ENCODE data around the gene INTS14. TPM values are rescaled to one million over a fixed set of nuclear protein-coding genes. Genes with fewer than 3 reads are reported as not detected.

Gene INTS14
- total and polyA plus RNA-seq, 12 donors, result 9.1 to 18.4 (median 14.3) TPM

- intact Hi-C loops (cut with DNase I), result no loop called here
- H3K27ac ChIP-seq, result peak overlapping the region in 6 of 10 donors; percentile 17 to 62 (median 37)
- WGBS, 2 donors, result 36 to 40% methylated on average over 1 of the region's 1 CpG
Measured at GRCh38 chr15:65583701-65584100, 27.2 kb downstream of the INTS14 start.

DNA sequence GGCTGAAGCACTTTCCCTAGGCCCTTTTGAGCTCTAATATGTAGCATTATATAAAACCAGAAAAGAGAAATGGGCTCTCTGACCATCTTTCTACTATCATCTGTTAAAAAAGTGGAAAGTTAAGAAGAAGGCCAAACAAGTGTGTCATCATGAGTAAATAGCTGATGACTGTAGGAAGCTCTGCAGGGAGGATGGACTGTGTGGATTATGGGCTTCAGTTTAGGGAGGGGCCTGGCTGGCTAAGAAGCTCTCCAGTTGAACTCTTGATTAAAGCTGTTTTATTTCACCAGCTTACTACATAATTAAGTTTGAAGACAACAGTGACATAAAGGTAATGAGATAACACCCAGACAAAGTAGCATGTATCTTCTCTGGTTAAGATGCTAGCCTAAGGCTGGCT, 30.6 kb downstream of the INTS14 start:
- no peak for ATAC-seq
- peaks cover 0 to 25% (median 12%) of the 10 kb centered on the region in 9 donors for H3K4me1 ChIP-seq
- no peaks in the 10 kb centered on the region for H3K27me3 ChIP-seq
- TF ChIP-seq, protein P1, sequence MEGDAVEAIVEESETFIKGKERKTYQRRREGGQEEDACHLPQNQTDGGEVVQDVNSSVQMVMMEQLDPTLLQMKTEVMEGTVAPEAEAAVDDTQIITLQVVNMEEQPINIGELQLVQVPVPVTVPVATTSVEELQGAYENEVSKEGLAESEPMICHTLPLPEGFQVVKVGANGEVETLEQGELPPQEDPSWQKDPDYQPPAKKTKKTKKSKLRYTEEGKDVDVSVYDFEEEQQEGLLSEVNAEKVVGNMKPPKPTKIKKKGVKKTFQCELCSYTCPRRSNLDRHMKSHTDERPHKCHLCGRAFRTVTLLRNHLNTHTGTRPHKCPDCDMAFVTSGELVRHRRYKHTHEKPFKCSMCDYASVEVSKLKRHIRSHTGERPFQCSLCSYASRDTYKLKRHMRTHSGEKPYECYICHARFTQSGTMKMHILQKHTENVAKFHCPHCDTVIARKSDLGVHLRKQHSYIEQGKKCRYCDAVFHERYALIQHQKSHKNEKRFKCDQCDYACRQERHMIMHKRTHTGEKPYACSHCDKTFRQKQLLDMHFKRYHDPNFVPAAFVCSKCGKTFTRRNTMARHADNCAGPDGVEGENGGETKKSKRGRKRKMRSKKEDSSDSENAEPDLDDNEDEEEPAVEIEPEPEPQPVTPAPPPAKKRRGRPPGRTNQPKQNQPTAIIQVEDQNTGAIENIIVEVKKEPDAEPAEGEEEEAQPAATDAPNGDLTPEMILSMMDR (IDR thresholded peaks at IDR 0.05), result no peak
- DNase-seq, result no peak
- H3K4me3 ChIP-seq, result no peak overlapping the region
- peaks cover 0 to 100% (median 55%) of the 10 kb centered on the region in 9 donors for H3K36me3 ChIP-seq
- H3K27ac ChIP-seq, result no peak overlapping the region
- no peaks in the 10 kb centered on the region for H3K9me3 ChIP-seq
- intact Hi-C loops (cut with DNase I), result no loop called here

More at GRCh38 chr15:65583701-65584100, 27.2 kb downstream of the INTS14 start:
- ATAC-seq (peak in 1 of 8 donors; percentile 17), DNase-seq (peak in 1 of 2 donors; percentile 17)
- Histone ChIP-seq H3K4me1 (peaks cover 0 to 23% (median 4%) of the 10 kb centered on the region in 9 donors), H3K9me3 (no peaks in the 10 kb centered on the region), H3K27me3 (no peaks in the 10 kb centered on the region), H3K36me3 (peaks cover 0 to 100% (median 59%) of the 10 kb centered on the region in 9 donors), H3K4me3 (no peak overlapping the region)
- TF ChIP-seq, protein P1 (IDR thresholded peaks at IDR 0.05), result no peak

DNA sequence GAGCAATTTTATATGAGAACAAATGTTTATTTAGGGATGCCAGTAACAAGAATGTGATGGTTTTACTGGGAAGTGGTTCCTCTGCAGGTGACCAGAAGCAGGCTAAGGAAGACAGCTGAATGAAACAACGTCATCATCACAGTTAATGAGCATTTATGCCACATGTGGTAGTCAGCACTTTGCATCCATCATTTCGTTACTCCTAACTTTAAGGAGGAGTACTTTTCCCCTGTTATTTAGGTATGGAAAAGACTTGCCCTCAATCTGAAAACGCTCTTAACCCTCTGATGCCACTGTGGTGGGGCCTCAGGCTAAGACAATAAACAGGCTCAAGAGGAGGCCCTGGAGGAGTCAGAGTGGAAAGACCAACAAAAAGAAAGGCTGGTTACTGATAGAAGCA, 31.2 kb downstream of the INTS14 start:
- intact Hi-C loops (cut with DNase I), result no loop called here
- Histone ChIP-seq H3K27ac (no peak overlapping the region), H3K36me3 (peaks cover 0 to 99% (median 55%) of the 10 kb centered on the region in 9 donors), H3K4me1 (peaks cover 0 to 25% (median 12%) of the 10 kb centered on the region in 9 donors), H3K4me3 (no peak overlapping the region), H3K9me3 (no peaks in the 10 kb centered on the region), H3K27me3 (no peaks in the 10 kb centered on the region)
- ATAC-seq (no peak), DNase-seq (no peak)
- whole genome bisulfite sequencing, 2 donors, result 78 to 89% methylated on average over 3 of the region's 3 CpGs
- TF ChIP-seq, protein P1 (IDR thresholded peaks at IDR 0.05), result no peak

GRCh38 chr15:65578904-65579728, 31.8 kb downstream of the INTS14 start:
- Histone ChIP-seq H3K9me3 (no peaks in the 10 kb centered on the region), H3K36me3 (peaks cover 0 to 99% (median 49%) of the 10 kb centered on the region in 9 donors), H3K4me1 (peaks cover 0 to 19% (median 10%) of the 10 kb centered on the region in 9 donors), H3K27me3 (no peaks in the 10 kb centered on the region), H3K4me3 (no peak overlapping the region), H3K27ac (peak overlapping the region in 2 of 10 donors; percentile 6 to 35)
- DNase-seq (no peak), ATAC-seq (no peak)
- TF ChIP-seq, protein P1 (IDR thresholded peaks at IDR 0.05), result no peak
- 75 to 79% methylated on average over 8 of the region's 8 CpGs for WGBS, 2 donors
- intact Hi-C loops (cut with DNase I), result no loop called here

Data from heart right ventricle (tissue), 16 donors.